Stimulated activated CD8-positive, alpha-beta memory T cell treated with anti-CD3 and anti-CD28 coated beads, Interleukin-15, amount 100 ng/mL, for 48 hours (primary cell): ENCODE data around the gene SDS.
A peak's percentile ranks its signal among the peaks of the same experiment; 100 is the strongest.

Source experiments
- DNase-seq, 2 donors: peaks; one replicate each; pipeline ENCODE4 v3.0.0-alpha.2; 2020; ENCODE audit warnings: low read depth in 2 of 2

SDS gene

DNA sequence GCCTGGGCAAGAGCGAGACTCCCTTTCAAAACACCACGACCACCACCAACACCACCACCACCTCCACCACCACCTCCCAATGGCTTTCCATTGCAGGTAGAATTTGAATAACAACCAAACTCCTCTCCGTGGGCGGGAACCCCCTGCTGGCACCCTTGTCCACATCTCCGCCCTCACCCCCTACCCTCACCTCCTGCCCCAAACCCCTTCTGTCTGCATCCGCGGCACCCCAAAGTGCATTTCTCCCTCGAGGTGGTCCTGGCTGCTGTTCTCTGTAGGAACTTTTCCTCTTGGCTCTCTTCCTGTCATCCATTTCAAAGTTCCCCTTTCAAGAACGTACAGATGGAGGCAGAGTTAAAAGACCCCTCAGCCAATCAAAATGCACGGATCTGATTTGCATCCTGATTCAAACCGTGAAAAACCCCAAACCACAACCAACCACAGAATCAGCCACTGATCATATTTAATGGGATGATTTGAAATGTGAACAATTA lies 22.3 kb upstream of the SDS start:
- DNase-seq, result no peak

DNA sequence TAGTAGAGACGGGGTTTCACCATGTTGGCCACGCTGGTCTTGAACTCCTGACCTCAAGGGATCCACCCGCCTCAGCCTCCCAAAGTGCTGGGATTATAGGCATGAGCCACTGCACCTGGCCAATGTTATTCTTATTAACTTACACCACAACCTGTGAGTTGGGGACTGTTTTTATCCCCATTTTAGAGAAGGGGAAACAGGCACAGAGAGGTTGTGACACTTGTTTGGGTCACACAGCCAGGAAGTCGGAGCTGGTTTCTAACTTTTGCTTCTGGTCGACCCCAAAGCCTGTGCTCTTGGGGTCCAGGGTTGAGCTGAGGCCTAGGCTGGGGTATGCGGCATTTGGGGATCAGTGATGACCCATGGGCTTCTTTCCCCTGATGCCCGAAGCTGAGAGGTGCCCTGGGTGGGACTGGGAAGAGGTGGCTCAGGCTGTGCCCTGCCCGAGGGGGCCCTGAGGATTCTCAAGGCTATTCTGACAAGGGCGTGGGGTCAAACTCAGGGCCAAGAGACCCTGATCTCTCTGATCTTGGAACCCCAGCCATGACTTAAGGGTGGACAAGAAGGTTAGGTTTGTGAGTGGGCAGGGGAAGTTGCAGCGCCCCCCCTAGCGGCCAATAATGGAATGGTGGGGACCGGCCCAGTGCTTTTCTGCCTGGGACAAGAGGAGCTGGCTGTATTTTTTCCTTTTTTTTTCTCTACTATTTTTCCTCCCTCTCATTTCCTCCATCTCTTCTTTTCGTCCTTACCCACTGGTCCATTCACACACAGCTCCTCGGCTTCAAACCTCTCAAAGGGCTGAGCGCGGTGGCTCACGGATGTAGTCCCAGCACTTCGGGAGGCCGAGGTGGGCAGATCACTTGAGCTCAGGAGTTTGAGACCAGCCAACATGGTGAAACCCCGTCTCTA lies 21.5 kb upstream of the SDS start:
- peak; percentile 15 to 33 for DNase-seq

DNA sequence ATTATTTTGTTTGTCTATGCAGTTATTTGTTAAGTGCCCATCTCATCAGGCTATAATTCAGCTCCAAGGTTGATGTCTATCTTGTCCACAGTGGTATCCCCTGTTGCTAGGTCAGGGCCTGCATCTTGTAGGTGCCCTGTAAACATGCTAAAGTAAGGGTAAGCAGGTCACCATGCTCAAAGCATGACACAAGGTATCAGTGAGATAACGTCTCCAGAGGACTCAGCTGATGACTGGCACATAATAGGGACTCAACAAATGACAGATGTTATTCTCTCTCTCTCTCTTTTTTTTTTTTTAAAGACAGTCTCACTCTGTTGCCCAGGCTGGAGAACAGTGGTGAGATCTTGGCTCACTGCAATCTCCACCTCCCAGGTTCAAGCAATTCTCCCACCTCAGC lies 20.8 kb upstream of the SDS start:
- DNase-seq, result no peak

DNA sequence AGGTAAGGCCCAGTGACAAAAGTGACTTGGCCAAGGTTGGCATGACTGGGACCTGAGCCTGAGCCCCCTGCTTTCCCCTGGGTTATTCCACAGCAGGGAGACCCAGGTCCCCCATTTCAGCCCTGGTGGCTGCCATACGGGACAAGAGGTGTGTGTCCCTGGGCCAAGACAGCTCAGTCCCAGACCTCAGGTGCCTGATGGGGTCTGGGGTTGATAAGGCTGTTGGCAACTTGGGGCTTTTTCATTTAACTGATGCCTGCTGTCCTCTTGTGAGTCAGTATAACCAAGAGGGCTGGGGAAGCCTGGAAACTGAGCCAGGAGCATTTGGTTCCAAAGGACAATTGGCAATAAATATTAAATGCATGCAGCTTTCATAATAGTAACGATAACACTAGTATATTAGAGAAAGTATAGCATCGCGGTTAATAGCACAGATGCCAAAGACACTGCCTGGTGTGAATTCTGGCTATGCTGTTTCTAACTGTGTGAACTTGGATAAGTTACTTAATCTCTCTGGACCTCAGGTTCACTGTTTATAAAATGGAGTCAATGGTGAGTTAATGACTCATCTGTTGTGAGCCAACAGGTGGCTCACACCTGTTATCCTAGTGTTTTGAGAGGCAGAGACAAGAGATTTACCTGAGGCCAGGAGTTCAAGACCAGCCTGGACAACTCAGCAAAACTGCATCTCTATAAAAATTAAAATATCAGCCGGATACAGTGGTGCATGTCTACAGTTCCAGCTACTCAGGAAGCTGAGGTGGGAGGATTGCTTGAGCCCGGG lies 19.4 kb upstream of the SDS start:
- DNase-seq, result no peak

DNA sequence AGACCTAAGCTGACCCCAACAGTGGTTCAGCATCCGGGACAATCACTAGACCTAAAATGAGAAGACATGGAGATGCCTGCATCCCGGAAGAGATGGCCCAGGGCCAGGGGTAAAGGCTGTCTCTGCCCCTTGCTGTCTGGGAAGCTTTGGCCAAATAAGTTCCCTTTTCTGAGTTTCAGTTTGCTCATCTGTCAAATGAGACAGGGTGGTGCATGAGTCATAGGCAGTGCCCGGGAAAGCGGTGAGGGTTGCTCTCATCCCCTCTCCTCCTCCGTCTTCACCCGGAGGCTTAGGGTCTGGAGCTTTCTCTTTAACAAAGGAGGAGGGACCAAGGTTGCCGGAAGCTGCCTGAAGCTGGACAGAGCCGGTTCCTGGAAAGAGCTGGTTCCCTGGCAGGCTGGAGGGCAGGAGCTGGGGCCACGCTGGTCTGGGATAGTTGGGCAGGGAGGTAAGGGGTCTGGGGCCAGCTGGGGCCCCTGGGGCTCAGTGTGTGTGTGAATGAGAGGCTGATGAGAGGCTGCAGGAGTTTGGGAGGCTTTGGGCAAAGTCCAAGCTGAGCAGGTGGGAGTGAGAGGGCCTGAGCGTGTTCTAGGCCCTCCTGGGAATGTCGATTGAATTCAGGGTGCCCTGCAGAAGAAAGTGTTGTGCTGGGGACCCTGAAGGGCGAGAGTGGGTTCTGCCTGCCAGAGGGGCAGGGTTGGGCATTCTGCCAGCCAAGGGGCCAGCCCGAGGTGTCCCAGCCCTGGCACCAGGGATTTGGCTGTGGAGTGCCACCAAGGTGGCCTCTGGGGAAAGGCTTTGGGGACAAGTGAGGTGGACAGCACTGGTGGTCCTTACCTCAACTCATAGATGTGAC lies 18.6 kb upstream of the SDS start, which contains the start of gene SDSL:
Gene SDSL (plus strand): TSS at position 351 of the 856 bp plus-strand sequence. CDS start 5,603 bp downstream, outside the sequence.
- DNase-seq, result peak; percentile 15 to 35

DNA sequence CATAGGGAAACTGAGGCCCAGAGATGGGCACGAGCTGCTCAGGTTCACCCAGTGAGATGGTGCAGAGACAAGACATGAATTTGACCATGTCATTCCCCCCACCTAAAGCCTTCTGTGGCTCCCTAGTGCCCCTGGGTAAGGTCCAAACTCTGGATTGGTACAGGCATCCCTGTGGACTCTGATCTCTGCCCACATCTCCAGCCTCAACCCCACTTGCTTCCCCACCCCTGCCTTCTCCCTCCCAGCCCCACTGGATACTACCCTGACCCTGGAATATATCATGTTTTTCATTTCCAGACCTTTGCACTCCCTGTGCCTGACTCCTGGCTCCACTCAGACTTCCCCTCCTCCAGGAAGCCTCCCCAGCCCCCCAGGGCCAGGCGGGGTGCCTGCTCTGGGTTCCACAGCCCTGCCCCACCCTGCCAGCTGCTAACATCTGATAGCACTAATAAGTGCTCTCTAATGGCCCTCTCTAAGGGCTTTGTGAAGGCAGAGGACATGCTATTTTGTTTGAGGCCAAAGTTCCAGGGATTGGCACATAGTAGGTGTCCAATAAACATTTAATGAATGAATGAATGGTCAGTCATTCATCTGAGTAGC lies 17.4 kb upstream of the SDS start:
- DNase-seq, result no peak

DNA sequence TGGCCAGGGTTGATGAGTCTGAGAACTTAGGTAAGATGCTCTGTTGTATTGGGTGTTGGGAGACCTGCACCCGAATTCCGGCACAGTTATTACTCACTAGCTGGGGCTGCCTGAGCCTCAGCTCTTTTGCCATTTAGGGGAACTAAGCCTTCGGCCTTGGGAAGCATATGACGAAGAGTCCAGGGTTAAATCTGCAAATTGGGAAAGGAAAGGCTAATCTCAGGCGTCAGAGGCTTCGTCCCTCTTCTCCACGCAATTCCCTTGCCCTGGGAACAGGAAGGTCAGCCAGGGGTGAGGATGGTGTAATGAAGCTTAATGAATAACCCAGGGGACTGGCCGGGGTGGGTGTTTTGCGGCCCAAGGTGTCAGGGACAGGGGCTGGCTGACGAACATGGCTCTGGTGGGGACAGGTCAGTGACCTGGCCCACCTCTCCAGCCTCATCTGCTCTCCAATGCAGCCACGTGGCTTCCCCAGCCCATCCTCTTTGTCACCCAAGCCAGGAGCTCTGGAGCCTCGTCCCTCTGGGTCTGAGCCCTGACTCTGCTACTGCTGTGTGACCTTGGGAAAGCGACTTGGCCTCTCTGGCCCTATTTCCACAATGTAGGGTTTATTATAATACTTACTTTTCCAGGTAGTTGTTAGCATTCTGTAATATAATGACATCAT lies 14.7 kb upstream of the SDS start:
- no peak for DNase-seq

DNA sequence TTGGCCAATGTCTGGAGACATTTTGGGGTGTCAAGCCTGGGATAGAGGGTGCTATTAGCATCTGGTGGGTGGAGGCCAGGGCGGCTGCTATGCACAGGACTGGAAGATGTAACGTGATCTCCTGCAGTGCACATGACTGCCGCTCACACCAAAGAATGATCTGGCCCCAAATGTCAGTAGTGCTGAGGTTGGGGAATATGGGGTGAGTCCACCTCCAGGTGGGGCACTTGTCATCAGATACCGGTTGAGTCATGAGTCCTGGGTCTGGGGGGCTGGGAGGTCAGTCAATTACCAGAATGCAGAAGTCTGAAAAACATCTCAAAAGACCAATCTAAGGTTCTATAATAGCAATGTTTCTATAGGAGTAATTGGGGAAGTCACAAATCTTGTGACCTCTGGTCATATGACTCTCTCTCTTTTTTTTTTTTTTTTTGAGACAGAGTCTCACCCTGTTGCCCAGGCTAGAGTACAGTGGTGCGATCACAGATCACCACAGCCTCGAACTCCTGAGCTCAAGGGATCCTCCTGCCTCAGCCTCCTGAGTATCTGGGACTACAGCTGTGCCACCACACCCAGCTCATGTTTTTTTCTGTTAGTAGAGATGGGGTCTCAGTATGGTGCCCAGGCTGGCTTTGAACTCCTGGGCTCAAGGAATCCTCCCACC lies 12.5 kb upstream of the SDS start:
- DNase-seq, result no peak

DNA sequence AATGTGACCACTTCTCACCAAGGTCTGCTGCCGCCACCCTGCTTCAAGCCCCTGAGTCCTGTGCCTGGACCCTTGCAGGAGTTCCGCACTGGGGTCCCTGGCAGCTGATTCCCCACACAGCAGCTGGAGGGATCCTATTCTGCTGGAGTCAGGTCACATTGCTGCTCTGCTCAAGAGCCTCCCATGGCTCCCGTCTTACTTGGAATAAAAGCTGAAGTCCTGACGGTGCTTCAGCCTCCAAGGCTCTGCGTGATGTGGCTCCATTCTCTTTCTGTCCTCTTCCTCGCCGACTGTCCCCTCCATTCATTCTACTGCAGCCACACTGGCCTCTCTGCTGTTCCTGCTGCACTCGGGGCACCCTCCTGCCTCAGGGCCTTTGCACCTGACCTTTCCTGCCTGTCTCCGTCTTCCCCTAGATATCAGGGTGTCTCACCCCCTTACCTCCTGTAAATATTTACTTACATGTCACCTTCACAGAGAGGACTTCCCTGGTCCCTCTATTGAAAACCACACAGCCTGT lies 10.9 kb upstream of the SDS start:
- DNase-seq, result no peak

DNA sequence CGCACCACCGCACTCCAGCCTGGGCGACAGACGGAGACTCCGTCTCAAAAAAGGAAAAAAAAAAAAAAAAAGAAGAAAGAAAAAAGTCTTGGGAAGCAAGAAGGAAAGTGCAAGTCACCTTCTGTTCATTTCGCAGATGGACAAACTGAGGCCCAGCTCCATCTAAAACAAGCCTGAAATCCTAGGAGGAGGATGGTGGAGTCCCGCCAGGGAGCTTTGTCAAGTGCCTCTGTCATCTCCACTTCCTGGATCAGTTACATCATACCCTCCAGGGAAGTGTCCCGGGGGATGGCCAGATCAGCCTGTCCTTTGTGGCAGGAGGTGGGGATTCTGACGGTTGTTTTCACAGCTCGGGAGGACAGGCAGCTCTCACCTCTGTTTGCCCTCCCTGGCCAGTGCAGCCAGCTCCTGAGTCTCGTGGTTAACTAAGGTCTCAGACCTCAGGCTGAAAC lies 9.8 kb upstream of the SDS start:
- no peak for DNase-seq

DNA sequence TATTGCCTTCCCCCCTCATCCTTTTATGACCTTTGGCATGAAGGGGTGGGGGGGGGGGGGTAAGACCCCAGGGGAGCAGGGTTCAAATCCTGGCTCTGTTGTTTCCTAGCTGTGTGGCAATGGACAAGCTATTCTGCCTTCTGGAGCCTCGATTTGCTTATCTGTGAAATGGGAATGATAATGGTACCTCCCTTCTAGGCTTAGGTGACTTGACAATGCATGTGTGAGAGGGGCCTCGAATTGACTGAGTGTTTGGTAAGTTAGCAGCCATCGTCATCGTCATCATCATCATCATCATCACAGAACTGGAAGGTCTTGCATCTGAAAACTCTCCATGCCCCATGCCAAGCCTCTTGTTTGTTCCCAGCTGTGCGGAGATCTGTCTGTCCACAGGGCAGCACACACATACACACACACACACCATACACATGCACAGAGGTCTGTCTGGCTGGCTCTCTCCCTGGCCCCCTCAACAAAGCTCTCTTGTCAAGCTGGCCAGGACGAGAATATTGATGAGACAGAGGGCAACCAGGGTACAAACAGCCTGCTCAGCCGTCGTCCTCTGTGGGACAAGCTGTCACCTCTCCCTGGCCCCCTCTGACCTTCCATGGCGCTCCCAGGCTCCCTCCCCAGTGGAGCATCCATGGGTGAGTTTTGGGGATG lies 5.9 kb upstream of the SDS start:
- no peak for DNase-seq

DNA sequence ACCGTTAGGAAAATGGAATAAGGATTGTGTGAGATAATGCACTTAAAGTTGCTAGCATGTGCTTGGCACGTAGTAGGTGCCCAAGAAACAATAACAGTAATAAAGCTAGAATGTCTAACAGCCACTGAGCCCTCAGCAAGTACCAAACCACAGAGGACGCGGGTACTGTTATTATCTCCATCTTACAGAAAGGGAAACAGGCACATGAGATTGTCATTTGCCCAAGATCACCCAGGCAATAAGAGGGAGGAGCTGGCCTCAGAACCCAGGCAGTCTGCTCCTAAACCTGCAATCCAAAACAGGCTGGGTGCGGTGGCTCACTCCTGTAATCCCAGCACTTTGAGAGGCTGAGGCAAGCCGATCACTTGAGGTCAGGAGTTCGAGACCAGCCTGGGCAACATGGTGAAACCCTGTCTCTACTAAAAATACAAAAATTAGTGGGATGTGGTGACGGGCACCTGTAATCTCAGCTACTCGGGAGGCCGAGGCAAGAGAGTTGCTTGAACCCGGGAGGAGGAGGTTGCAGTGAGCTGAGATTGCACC lies 5.1 kb upstream of the SDS start:
- DNase-seq, result no peak

DNA sequence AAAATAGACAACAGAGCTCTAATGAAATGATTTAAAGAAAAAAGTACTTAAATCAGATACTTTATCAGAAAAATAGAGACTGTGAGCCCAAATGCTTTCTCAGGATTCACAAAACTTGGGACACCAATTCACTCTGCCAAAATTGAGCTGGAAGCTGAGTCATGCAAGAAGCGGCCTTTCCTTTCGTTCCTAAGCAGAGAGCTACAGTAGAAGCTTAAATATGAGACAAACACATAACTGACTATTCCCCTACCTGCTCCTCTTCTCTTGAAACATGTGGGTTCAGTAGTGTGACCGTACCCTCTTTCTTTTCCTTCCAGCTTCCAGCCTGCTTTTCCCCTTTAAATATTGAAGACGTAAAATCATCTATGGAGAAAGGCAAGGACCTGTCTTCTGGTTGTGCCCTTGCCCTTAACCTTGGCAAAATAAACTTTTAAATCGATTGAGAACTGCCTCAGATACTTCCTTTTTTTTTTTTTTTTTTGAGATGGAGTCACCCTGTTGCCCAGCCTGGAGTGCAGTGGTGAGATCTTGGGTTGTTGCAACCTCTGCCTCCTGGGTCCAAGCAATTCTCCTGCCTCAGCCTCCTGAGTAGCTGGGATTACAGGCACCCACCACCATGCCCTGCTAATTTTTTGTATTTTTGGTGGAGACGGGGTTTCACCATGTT lies 4.4 kb upstream of the SDS start:
- DNase-seq, result no peak

DNA sequence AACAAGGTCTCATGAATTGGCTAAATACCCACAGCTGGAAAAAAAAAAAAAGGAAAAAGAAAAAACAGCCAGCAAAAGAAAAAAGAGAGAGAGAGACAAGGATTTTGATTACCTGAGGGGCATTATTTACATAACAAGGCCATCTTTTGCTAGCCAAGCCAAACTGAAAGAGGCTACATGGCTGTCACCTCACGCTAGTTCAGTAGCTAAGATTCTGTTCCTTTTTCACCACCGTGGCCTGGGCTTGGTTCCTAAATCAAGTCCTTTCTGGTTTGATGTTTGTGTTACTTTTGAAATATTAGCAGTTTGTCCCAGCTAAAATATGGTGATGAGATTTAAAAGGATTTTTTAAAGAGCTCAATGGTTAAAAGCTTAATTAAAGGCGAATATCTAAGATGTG lies 2.0 kb upstream of the SDS start:
- DNase-seq, result no peak

DNA sequence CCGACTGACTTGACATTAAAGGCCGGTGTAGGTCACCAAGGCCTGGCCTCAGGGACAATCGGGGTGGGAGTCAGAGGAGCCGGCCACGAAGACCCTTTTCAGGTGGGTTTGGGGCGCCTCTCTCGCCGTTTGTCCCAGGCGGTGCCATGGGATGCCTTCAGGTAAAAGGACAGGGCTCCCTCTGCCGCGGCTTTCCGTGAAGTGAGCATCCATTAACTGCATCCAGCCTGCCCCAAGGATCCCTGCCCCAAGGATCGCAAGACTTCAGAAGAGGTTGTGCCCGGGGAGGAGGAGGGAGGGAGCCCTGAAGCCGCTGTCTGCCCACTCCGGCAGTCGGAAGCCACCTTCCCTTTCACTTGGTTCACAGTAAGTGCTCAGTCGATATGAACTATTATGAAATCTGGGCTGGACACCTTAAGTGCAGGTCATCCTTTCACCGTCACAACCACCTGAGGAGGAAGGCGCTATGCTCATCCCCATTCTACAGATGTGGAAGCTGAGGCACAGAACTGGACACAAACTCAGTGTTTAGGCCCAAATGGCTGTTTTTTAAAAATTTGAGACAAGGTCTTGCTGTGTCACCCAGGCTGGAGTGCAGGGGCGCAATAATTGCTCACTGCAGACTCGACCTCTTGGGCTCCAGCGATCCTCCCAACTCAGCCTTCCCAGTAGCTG lies 964 bp downstream of the SDS start:
- no peak for DNase-seq

DNA sequence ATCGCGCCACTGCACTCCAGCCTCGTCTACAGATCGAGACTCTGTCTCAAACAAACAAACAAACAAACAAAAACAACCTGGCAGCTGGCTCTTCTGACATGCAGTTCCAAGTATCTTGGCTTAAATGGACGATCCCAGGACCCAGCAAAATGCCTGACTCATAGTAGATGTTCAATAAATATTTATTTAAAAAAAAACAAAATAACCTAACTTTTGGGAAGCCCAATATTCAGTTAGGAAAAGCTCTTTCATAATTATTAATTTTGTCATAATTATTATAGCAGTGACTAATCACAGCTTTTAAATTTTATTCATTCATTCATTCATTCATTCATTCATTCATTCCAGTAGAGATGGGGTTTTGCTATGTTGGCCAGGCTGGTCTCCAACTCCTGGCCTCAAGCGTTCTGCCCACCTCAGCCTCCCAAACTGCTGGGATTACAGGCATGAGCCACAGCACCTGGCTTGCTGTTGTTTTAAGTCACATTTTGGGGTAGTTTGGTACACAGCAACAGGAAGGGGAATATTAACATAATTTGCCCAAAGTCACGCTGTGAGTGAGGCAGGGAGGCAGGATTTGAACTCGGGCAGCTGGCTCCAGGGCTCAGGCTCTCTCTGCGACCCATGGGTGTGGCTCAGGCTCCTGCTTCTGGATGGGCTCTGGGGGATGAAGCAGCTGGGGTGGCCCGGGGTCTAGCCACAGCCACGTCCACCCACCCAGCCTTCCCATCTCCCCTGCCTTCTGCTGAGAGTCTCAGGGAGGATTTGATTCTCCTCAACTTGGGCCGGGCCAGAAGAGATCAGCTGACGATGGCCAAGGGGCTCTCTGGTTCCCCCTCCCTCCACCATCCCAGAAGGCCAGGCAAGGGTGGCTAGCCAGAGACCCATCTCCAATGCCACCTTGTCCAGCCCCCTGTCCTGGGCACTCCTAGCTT lies 2.4 kb downstream of the SDS start:
- no peak for DNase-seq

DNA sequence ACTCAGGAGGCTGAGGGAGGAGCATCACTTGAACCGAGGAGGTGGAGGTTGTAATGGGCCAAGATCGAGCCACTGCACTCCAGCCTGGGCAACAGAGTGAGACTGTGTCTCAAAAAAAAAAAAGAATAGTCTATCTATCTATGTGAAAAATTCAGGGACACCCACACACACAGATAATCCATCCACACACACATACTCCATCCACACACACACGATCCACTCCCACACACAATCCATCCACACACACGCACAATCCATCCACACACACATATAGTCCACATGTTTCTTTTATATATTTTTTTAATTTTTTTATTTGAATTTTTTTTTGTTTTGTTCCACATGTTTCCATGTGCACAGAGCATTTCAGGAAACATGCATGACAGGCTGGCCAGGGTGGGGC lies 3.3 kb downstream of the SDS start:
- DNase-seq, result no peak
